A549 (cell line): ENCODE measurements around the gene CHCHD2.

Experiments used
- FOSL2 ChIP-seq, 2 experiments: fragments of 450-650 bp in 1 of 2; fragments of >200 bp in 1 of 2; sonication (Bioruptor Twin) in 1 of 2; formaldehyde crosslinking; IDR thresholded peaks; 2 replicates each; pipeline versions ENCODE4 v1.5.0 to v1.6.1; 2016 to 2020; ENCODE audit warnings: mild to moderate bottlenecking in 1 of 2, moderate library complexity in 1 of 2
- NR3C1 ChIP-seq: fragments of >200 bp; sonication (Bioruptor Twin); formaldehyde crosslinking; IDR thresholded peaks from 3 replicates; pipeline ENCODE4 v1.6.1; 2017
- TF ChIP-seq, protein P1 (sequence below): fragments of >200 bp; sonication (Bioruptor Twin); formaldehyde crosslinking; IDR thresholded peaks from 3 replicates; pipeline ENCODE4 v1.5.1; 2016

DNA sequence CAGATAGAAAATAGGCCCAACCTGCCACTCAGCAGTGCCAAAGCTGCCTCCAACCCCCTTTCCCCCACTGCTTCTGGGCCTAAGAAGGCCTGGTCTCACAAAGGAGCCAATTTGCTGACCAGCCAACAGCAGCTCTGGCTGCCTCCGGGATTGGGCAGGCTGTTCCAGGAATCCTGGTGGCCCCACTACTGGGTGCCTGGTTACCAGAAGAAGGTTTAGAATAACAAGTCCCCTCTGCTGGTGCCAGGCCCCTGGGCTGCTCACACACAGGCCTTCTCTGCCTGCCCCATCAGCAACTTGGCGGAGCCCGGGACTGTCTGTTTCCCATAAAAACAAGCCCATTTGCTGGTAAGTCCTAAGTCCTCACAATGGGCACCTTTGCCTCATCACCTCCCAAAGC lies 14.7 kb downstream of the CHCHD2 start:
- TF ChIP-seq, protein P1, sequence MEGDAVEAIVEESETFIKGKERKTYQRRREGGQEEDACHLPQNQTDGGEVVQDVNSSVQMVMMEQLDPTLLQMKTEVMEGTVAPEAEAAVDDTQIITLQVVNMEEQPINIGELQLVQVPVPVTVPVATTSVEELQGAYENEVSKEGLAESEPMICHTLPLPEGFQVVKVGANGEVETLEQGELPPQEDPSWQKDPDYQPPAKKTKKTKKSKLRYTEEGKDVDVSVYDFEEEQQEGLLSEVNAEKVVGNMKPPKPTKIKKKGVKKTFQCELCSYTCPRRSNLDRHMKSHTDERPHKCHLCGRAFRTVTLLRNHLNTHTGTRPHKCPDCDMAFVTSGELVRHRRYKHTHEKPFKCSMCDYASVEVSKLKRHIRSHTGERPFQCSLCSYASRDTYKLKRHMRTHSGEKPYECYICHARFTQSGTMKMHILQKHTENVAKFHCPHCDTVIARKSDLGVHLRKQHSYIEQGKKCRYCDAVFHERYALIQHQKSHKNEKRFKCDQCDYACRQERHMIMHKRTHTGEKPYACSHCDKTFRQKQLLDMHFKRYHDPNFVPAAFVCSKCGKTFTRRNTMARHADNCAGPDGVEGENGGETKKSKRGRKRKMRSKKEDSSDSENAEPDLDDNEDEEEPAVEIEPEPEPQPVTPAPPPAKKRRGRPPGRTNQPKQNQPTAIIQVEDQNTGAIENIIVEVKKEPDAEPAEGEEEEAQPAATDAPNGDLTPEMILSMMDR, result no peak
- no peak for TF ChIP-seq NR3C1
- no peak for TF ChIP-seq FOSL2 (IDR thresholded peaks at IDR 0.05)
- TF ChIP-seq FOSL2 (CRISPR knock-in tag; IDR thresholded peaks at IDR 0.05), result no peak
